Activated T-helper 1 cell treated with anti-CD3 and anti-CD28 coated beads, Interleukin-12 subunit alpha, Interleukin-12 subunit beta, Interleukin-2, Interleukin-4 antibody, amounts not matched to agents 30 ng/mL and 10 ng/mL and 1 ng/mL, durations not matched to agents 14 hours and 24 hours and 36 hours (primary cell): Measurements from ENCODE around the gene FUZ. TPM values are rescaled to one million over a fixed set of nuclear protein-coding genes. Genes with fewer than 3 reads are reported as not detected.

ENCODE experiments used
- DNase-seq: peaks from one replicate; pipeline ENCODE4 v3.0.0; 2021; ENCODE audit warnings: low spot score
- H3K27ac Mint-ChIP-seq: one replicate; pipeline ENCODE4 v1.8.0; 2021; ENCODE audit warnings: mild to moderate bottlenecking, mixed read lengths
- H3K27me3 Mint-ChIP-seq: one replicate; pipeline ENCODE4 v1.8.0; 2022; ENCODE audit warnings: mild to moderate bottlenecking, moderate library complexity, mixed read lengths; ENCODE audit not compliant: insufficient read depth
- H3K36me3 Mint-ChIP-seq: one replicate; pipeline ENCODE4 v1.8.0; 2021; ENCODE audit warnings: low read depth, mixed read lengths
- H3K4me1 Mint-ChIP-seq: one replicate; pipeline ENCODE4 v1.8.0; 2021; ENCODE audit warnings: low read depth, mixed read lengths
- H3K4me3 Mint-ChIP-seq: one replicate; pipeline ENCODE4 v1.8.0; 2021; ENCODE audit warnings: mild to moderate bottlenecking, moderate library complexity, mixed read lengths
- H3K9me3 Mint-ChIP-seq: one replicate; pipeline ENCODE4 v1.8.0; 2021; ENCODE audit warnings: mixed read lengths
- intact Hi-C: fragments of 100-400 bp; cut with micrococcal nuclease; formaldehyde crosslinking; loops from one replicate; pipeline ENCODE4 v1.15.1; 2024
- total RNA-seq: library from RNA; stranded (reverse); gene quantifications from 2 replicates; pipeline ENCODE4 v1.2.3, GENCODE V29; 2022

The FUZ gene
- total RNA-seq, 1 donor from 2014 or later, result 14.0 TPM

DNA sequence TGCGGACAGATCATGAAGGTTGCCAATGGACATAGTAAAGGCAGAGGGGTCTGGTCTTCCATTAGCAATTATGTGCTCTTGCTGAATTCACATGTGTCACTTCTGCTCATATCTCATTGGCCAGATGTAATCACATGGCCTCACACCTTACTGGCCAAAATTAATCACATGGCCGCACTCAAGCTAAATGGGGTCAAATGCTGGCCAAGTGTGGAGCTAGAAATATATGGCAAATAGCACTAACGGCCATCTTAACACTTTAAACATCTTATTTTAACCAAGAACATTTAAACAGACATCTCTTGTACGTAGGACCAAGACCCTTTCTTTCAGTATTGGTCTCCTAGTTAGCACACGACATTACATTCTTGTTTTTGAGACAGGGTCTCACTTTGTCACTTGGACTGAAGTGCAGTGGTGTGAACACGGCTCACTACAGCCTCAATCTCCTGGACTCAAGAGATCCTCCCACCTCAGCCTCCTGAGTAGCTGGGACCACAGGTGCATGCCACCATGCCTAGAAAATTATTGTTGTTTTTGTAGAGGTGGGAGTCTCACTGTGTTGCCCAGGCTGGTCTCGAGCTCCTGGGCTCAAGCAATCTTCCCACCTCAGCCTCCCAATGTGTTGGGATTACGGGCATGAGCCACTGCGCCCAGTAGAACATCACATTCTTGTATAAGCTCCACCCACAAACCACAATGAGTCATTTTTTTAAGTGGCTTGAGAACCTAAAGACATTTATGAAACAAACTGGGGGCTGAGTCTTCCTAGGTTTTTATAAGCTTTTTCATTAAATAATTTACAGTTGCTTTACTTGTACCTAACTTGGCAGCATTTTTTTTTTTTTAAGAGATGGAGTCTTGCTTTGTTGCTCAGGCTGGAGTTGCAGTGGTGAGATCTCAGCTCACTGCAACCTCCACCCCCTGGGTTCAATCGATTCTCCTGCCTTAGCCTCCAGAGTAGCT lies 34.9 kb upstream of the FUZ start:
- DNase-seq, result no peak
- peak overlapping the region; percentile 34 for H3K27ac Mint-ChIP-seq
- H3K9me3 Mint-ChIP-seq, result peaks cover 4% of the 10 kb centered on the region
- no peak overlapping the region for H3K4me3 Mint-ChIP-seq
- peaks cover 34% of the 10 kb centered on the region for H3K4me1 Mint-ChIP-seq
- intact Hi-C loops, result no loop called here
- H3K36me3 Mint-ChIP-seq, result peaks cover 7% of the 10 kb centered on the region
- peaks cover 5% of the 10 kb centered on the region for H3K27me3 Mint-ChIP-seq

DNA sequence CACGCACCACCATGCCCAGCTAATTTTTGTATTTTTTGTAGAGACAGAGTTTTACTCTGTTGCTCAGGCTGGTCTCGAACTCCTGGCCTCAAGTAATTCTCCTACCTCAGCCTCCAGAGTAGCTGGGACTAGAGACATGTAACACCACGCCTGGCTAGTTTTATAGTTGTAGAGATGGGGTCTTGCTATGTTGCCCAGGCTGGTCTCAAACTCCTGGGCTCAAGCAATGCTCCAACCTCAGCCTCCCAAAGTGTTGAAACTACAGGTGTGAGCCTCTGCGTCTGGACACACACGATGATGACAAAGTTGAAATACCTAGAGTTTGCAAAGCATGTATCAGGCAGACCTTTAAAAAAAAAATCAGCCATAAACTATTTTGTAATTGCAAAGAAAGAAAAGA lies 33.3 kb upstream of the FUZ start:
- Mint-ChIP-seq H3K27ac (no peak overlapping the region), H3K27me3 (no peaks in the 10 kb centered on the region), H3K4me1 (peaks cover 23% of the 10 kb centered on the region), H3K4me3 (no peak overlapping the region), H3K36me3 (peaks cover 7% of the 10 kb centered on the region), H3K9me3 (peaks cover 4% of the 10 kb centered on the region)
- no peak for DNase-seq
- intact Hi-C loops, result no loop called here

DNA sequence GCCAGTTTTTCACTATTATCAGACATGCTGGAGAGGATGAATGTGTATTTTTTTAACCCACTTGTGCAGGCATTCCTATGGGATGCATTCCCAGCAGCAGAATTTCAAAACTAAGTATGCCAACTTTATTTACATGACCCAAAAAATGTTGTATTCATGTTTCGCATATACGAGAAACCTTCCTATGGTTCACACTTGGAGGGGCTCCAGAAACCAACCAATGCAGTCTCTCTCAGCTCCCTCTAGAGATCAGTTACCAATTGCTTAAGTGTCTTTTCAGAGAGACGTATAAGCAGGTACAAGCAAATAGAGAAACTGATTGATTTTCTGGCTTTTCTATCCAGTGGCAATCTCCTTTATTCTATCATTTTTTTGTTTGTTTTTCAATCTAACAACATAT lies 32.3 kb upstream of the FUZ start:
- Mint-ChIP-seq H3K4me1 (peaks cover 23% of the 10 kb centered on the region), H3K27ac (no peak overlapping the region), H3K9me3 (peaks cover 4% of the 10 kb centered on the region), H3K27me3 (no peaks in the 10 kb centered on the region), H3K36me3 (peaks cover 10% of the 10 kb centered on the region), H3K4me3 (no peak overlapping the region)
- DNase-seq, result no peak
- intact Hi-C loops, result no loop called here

DNA sequence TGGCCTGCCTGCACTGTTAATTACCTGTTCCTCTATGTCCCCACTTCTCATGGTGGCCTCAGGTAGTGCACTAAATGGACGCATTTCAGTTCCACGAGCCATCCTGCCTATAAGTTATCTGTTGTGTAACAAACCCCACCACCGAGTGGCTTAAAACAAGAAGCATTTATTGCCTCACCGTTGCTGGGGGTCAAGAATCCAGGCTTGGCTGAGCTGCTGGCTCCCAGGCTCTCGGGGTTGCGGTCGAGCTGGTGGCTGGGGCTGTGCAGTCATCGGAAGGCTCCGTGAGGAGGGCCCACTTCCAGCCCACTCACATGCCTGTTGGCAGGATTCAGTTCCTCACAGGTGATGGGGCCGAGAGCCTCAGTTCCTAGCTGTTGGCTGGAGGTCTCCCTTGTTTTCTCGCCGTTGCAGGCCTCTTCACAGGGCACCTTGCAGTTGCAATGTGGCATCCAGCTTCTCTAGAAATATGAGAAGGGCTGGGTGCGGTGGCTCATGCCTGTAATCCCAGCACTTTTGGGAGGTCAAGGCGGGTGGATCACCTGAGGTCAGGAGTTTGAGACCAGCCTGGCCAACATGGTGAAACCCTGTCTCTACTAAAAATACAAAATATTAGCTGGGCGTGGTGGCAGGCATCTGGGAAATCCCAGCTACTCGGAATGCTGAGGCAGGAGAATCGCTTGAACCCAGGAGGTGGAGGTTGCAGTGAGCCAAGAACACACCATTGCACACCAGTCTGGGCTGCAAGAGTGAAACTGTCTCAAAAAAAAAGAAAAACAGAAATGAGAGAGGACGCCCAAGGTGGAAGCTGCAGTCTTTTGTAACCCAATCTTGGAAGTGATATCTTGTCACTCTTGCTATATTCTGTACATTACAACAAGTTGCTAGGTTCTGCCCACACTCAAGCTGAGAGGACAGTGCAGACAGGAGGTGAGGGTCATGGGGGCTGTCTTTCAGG lies 31.3 kb upstream of the FUZ start:
- Mint-ChIP-seq H3K4me1 (peaks cover 15% of the 10 kb centered on the region), H3K27ac (no peak overlapping the region), H3K9me3 (peaks cover 4% of the 10 kb centered on the region), H3K36me3 (peaks cover 9% of the 10 kb centered on the region), H3K4me3 (no peak overlapping the region), H3K27me3 (no peaks in the 10 kb centered on the region)
- no peak for DNase-seq
- intact Hi-C loops, result no loop called here

DNA sequence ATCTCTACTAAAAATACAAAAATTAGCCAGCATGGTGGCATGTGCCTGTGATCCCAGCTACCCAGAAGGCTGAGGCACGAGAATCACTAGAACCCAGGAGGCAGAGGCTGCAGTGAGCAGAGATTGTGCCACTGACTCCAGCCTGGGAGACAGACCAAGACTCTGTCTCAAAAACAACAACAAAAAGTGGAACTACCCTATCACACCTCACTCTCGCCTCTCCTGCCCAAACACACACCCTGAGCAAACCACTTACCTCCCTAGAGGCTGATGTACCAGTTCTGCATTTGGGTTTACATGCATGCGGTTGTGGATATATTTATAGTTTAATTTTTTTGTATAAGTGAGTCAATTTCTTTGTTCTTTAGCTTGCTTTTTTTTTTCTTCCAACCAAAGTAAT lies 30.2 kb upstream of the FUZ start:
- Mint-ChIP-seq H3K27ac (no peak overlapping the region), H3K36me3 (peaks cover 15% of the 10 kb centered on the region), H3K4me3 (no peak overlapping the region), H3K27me3 (no peaks in the 10 kb centered on the region), H3K4me1 (peaks cover 4% of the 10 kb centered on the region), H3K9me3 (no peaks in the 10 kb centered on the region)
- intact Hi-C loops, result no loop called here
- no peak for DNase-seq

DNA sequence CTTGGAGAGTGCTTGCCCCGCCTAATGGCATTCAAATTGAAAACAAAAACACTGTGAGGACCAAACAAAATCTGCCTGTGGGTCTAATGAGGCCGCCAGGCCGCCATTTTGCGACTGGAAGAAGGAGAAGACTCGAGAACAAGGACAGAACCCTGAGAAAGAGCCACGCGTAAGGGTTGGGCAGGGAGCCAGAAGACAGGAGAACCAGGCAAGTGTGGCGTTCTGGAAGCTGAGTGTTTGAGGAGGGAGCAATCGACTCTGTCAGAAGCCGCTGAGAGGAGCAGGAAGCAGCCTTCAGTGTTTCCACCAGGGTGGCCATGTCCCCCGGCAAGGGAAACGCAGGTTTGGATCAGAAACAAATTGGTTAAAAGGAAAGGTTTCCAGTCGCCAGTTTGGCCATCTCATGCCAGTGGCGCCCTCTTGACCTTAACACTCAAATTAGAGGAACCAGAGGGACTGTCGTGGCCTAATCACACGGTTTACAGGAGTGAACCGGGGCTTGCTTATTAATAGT lies 27.7 kb upstream of the FUZ start:
- Mint-ChIP-seq H3K9me3 (no peaks in the 10 kb centered on the region), H3K36me3 (peaks cover 23% of the 10 kb centered on the region), H3K4me3 (no peak overlapping the region), H3K27me3 (no peaks in the 10 kb centered on the region), H3K4me1 (no peaks in the 10 kb centered on the region), H3K27ac (no peak overlapping the region)
- intact Hi-C loops, result no loop called here
- DNase-seq, result no peak

DNA sequence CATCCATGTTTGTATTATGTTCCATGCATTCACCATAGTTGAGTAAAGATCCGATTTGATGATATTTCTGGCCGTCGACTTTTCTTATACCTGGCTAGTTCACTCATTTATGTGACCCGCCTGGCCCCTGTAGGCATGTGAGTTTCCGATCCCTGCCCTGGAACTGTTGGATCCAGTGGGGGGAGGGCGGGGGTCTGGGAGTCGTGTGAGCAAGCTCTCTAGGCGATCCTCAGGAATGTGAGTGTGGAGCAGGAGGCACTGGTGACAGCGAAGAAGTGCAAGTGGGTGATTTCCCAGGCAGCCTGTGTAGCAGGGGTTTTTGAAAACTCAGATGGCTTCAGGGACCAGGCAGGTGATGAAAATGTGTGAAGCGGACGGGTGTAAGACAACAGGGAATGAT lies 27.2 kb upstream of the FUZ start:
- no peak overlapping the region for H3K4me3 Mint-ChIP-seq
- no peaks in the 10 kb centered on the region for H3K27me3 Mint-ChIP-seq
- H3K27ac Mint-ChIP-seq, result no peak overlapping the region
- intact Hi-C loops, result no loop called here
- H3K4me1 Mint-ChIP-seq, result no peaks in the 10 kb centered on the region
- H3K36me3 Mint-ChIP-seq, result peaks cover 23% of the 10 kb centered on the region
- no peaks in the 10 kb centered on the region for H3K9me3 Mint-ChIP-seq
- DNase-seq, result no peak

DNA sequence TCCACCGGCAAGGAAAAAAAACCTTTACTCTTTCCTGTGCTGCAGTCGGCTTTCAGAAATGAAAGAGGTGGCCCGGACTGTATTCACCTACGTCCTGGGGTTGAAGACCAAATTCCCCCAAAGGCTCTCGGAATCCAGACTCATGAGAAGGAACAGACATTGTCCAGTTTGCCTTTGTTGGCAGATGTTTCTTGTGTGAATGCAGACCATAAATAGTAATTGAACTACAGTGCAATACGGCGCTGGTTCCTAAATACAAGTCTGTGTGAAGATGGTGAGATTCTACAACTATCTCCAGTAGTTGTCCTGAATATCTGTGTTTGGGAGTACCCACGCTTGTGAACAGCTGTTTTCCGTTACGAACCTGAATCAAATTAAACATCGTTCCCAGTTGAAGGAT lies 26.6 kb upstream of the FUZ start:
- Mint-ChIP-seq H3K4me1 (no peaks in the 10 kb centered on the region), H3K4me3 (no peak overlapping the region), H3K36me3 (peaks cover 25% of the 10 kb centered on the region), H3K27me3 (no peaks in the 10 kb centered on the region), H3K27ac (no peak overlapping the region), H3K9me3 (no peaks in the 10 kb centered on the region)
- intact Hi-C loops, result no loop called here
- DNase-seq, result no peak

DNA sequence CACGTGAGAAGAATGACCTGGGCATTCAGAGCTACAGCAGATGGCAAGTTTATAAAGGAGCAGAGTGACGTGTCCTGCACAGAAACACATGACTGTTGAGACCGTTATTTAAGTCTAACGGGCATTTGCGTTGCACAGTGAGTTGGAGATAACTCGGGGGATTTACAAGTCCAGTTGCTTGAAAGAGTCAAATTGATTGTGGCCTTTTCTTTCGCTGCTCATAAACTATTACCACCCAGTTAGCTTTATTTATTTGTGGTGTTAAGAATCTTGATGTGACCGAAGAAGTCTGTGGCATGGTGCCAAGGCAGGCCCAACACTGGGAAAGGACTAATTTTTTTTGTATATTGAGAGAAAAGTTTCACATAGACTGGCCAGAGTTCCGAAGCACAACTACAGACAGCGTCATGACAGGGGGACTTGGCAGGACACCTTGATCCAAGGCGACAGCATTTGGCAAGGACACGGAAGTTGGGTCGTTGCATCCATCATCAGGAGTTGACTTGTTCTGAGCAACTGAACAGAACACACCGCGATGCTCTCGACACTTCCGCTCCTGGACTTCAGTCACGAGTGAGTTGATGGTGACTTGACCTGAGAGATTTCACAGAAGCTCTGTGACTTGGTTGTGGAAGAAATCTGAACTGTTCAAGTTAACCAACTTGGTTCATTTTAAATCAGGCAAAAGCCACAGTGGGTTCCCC lies 25.9 kb upstream of the FUZ start:
- no peak overlapping the region for H3K27ac Mint-ChIP-seq
- intact Hi-C loops, result no loop called here
- no peak overlapping the region for H3K4me3 Mint-ChIP-seq
- H3K4me1 Mint-ChIP-seq, result no peaks in the 10 kb centered on the region
- H3K36me3 Mint-ChIP-seq, result peaks cover 27% of the 10 kb centered on the region
- H3K27me3 Mint-ChIP-seq, result no peaks in the 10 kb centered on the region
- DNase-seq, result no peak
- H3K9me3 Mint-ChIP-seq, result no peaks in the 10 kb centered on the region

DNA sequence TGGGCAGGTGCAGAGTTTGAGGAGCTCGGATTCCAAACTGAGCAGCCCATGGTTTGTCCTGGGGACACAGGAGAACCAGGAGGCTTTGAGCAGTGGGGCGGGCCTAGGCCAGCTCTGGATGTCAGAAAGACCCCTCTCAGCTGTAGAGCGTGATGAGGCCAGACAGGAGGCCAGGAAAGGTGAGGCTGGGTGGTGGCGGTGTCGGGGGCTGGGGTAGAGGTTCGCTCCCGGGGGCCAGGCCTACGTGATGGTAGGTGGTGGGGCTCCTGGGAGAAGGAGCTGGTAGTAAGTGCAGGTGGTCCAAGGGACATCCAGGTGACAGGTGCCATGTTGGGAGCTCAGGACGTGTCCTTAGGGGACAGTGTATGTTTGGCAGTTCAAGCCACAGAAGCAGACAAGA lies 24.3 kb upstream of the FUZ start:
- peak overlapping the region; percentile 29 for H3K27ac Mint-ChIP-seq

DNA sequence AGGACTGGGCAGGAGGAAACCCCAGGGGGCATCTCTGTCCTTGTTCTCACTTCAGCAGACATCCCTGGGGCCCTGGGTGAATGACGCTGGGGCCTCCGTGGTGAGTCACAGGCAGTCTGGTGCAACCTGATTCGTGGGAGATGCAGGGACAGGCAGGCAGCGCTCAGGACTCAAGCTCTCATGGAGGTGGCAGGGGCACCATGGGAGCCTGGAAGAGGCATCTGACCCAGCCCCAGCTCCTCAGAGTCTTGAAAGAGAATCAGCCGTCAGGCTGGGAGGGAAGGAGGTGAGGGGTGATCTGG lies 23.9 kb upstream of the FUZ start:
- no peaks in the 10 kb centered on the region for H3K9me3 Mint-ChIP-seq
- no peak overlapping the region for H3K27ac Mint-ChIP-seq
- H3K4me3 Mint-ChIP-seq, result no peak overlapping the region
- DNase-seq, result no peak
- peaks cover 38% of the 10 kb centered on the region for H3K36me3 Mint-ChIP-seq
- H3K27me3 Mint-ChIP-seq, result no peaks in the 10 kb centered on the region
- intact Hi-C loops, result no loop called here
- H3K4me1 Mint-ChIP-seq, result no peaks in the 10 kb centered on the region

More for the DNA sequence above, 24.3 kb upstream of the FUZ start:
- Mint-ChIP-seq H3K9me3 (no peaks in the 10 kb centered on the region), H3K27me3 (no peaks in the 10 kb centered on the region), H3K36me3 (peaks cover 34% of the 10 kb centered on the region), H3K4me1 (no peaks in the 10 kb centered on the region), H3K4me3 (no peak overlapping the region)
- DNase-seq, result no peak
- intact Hi-C loops, result no loop called here

DNA sequence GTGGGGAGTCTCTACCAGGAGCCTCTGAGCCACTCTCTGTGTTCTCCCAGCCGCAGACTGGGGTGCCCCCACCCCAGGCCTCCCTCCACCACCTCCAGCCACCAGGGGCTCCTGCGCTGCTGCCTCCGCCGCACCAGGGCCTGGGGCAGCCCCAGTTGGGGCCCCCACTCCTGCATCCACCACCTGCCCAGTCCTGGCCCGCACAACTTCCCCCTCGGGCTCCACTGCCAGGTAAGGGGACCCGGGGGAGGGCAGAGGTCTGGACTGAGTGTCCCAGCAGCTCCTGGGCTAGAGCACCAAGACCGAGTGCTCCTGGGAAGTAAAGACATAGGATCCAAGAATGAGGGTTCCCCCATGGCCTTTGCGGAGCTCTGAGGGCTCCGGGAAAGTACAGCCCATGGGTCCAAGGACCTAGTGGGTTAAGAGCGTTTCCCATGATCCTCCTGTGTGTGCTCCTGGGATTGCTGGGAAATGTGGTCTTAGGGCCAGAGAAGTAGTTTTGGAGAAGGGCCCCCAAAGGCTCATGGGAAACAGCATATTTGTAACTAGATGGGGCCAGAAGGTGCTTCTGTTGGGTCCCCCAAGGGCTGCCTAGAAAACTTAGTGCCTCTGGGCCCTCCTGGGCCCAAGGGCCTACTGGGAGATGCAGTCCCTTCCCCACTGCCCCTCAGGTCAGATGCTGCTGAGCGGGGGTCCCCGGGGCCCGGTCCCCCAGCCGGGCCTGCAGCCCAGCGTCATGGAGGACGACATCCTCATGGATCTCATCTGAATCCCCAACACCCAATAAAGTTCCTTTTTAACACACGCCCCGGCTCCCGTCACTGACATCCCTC lies 23.3 kb upstream of the FUZ start:
- Mint-ChIP-seq H3K4me3 (no peak overlapping the region), H3K4me1 (no peaks in the 10 kb centered on the region), H3K9me3 (no peaks in the 10 kb centered on the region), H3K27ac (no peak overlapping the region), H3K36me3 (peaks cover 38% of the 10 kb centered on the region), H3K27me3 (no peaks in the 10 kb centered on the region)
- DNase-seq, result no peak
- intact Hi-C loops, result no loop called here
